SK-N-SH (cell line): ENCODE measurements around the gene LSM14B. TPM values are rescaled to one million over a fixed set of nuclear protein-coding genes. Genes with fewer than 3 reads are reported as not detected.
A peak's percentile ranks its signal among the peaks of the same experiment; 100 is the strongest.

ENCODE experiments used
- CTCF ChIA-PET: fragments of 300-600, 350-600 bp; formaldehyde crosslinking; extraction: SDS; loops from one replicate; lab custom pipeline; 2021; lab: Yijun Ruan, JAX
- POLR2A ChIA-PET: fragments of 350-600 bp; sonication (Branson Sonifier 250); formaldehyde crosslinking; extraction: SDS; loops from one replicate; lab custom pipeline; 2020; ENCODE audit warnings: antibody characterized with exemption, inconsistent platforms; lab: Yijun Ruan, JAX
- DNase-seq: peaks from one replicate; pipeline ENCODE4 v3.0.0; 2012
- H2AFZ ChIP-seq: fragments of 200-600 bp; sonication (generic); 2 replicates; pipeline ENCODE4 v1.8.1; 2016; ENCODE audit warnings: antibody characterized with exemption, mild to moderate bottlenecking, low read depth
- H3F3A ChIP-seq: fragments of 200-600 bp; sonication (generic); replicated peaks from 2 replicates; pipeline ENCODE3; 2016; ENCODE audit warnings: antibody characterized with exemption, mild to moderate bottlenecking; ENCODE audit not compliant: insufficient read depth
- H3K27ac ChIP-seq, 2 experiments: fragments of 200-500 bp in 1 of 2; fragments of 200-600 bp in 1 of 2; sonication (Bioruptor generic) in 1 of 2; sonication (generic), shearing (Covaris generic) in 1 of 2; 2 replicates each; pipeline versions ENCODE4 v1.5.1 to v1.6.1; 2014 to 2016; ENCODE audit warnings: low read depth in 2 of 2, inconsistent platforms in 1 of 2, low read length in 1 of 2, mild to moderate bottlenecking in 1 of 2, mixed read lengths in 1 of 2
- H3K27me3 ChIP-seq: fragments of 200-600 bp; sonication (generic), shearing (Covaris generic); 2 replicates; pipeline ENCODE4 v1.6.1; 2016; ENCODE audit warnings: mixed run types; ENCODE audit not compliant: insufficient read depth
- H3K36me3 ChIP-seq, 2 experiments: fragments of 200-500 bp in 1 of 2; fragments of 200-600 bp in 1 of 2; sonication (Bioruptor generic) in 1 of 2; sonication (generic) in 1 of 2; replicated peaks in 1 of 2; 2 replicates each; pipeline versions ENCODE3 to v1.5.1; 2014 to 2016; ENCODE audit warnings: low read length in 1 of 2, mild to moderate bottlenecking in 1 of 2; ENCODE audit not compliant: insufficient read depth in 2 of 2, control insufficient read depth in 1 of 2
- H3K4me1 ChIP-seq, 2 experiments: fragments of 200-500 bp in 1 of 2; fragments of 200-600 bp in 1 of 2; sonication (Bioruptor generic) in 1 of 2; sonication (generic), shearing (Covaris generic) in 1 of 2; 2 replicates each; pipeline versions ENCODE4 v1.5.1 to v1.6.1; 2014 to 2016; ENCODE audit warnings: low read depth in 1 of 2, low read length in 1 of 2, mixed run types in 1 of 2; ENCODE audit not compliant: insufficient read depth in 2 of 2, control insufficient read depth in 1 of 2
- H3K4me2 ChIP-seq: fragments of 200-600 bp; sonication (generic), shearing (Covaris generic); 2 replicates; pipeline ENCODE4 v1.6.1; 2017; ENCODE audit warnings: mixed run types
- H3K4me3 ChIP-seq, 2 experiments: fragments of 200-500 bp in 1 of 2; fragments of 200-600 bp in 1 of 2; sonication (Bioruptor generic) in 1 of 2; sonication (generic), shearing (Covaris generic) in 1 of 2; 2 replicates each; pipeline versions ENCODE4 v1.5.1 to v1.8.1; 2014 to 2016; ENCODE audit warnings: low read depth in 2 of 2, inconsistent platforms in 1 of 2, low read length in 1 of 2, mild to moderate bottlenecking in 1 of 2, mixed read lengths in 1 of 2, moderate library complexity in 1 of 2
- H3K79me2 ChIP-seq: fragments of 200-600 bp; sonication (generic); 2 replicates; pipeline ENCODE4 v1.8.1; 2017; ENCODE audit warnings: mild to moderate bottlenecking; ENCODE audit not compliant: insufficient read depth
- H3K9ac ChIP-seq: fragments of 200-600 bp; sonication (generic); 2 replicates; pipeline ENCODE4 v1.6.1; 2017; ENCODE audit warnings: mixed run types
- H3K9me2 ChIP-seq: fragments of 200-600 bp; sonication (generic); 2 replicates; pipeline ENCODE4 v1.6.1; 2017; ENCODE audit warnings: mixed run types
- H3K9me3 ChIP-seq: fragments of 200-600 bp; sonication (generic); 2 replicates; pipeline ENCODE4 v1.6.1; 2017; ENCODE audit warnings: mixed run types, mild to moderate bottlenecking, moderate library complexity
- H4K20me1 ChIP-seq: fragments of 200-600 bp; sonication (generic); 2 replicates; pipeline ENCODE4 v1.6.1; 2017; ENCODE audit warnings: mild to moderate bottlenecking, mixed run types; ENCODE audit not compliant: insufficient read depth
- CHD2 ChIP-seq: fragments of 150-350 bp; IDR thresholded peaks from 2 replicates; pipeline ENCODE4 v1.6.1; 2018; ENCODE audit warnings: low read length; ENCODE audit not compliant: partially characterized antibody
- FOSL2 ChIP-seq: IDR thresholded peaks from 2 replicates; pipeline ENCODE4 v1.4.0; 2012; ENCODE audit warnings: low read depth, mild to moderate bottlenecking, moderate library complexity, borderline replicate concordance
- FOXM1 ChIP-seq: IDR thresholded peaks from 2 replicates; pipeline ENCODE4 v1.4.0; 2012; ENCODE audit warnings: low read depth, mild to moderate bottlenecking
- PBX3 ChIP-seq: IDR thresholded peaks from 2 replicates; pipeline ENCODE4; 2012
- RAD21 ChIP-seq: IDR thresholded peaks from 2 replicates; pipeline ENCODE4 v1.6.1; 2012; ENCODE audit warnings: mild to moderate bottlenecking, low read length
- RCOR1 ChIP-seq: fragments of 150-350 bp; IDR thresholded peaks from 2 replicates; pipeline ENCODE4 v1.6.1; 2017; ENCODE audit warnings: antibody characterized with exemption, low read length
- USF2 ChIP-seq: fragments of 150-350 bp; IDR thresholded peaks from 2 replicates; pipeline ENCODE4 v1.6.1; 2017; ENCODE audit warnings: antibody characterized with exemption, low read length, low read depth, borderline replicate concordance
- WGBS: methylation state at CpG from one replicate; pipeline ENCODE4 v1.1.6; 2017; ENCODE audit warnings: low lambda C conversion rate; 5-methylcytosine and 5-hydroxymethylcytosine counted together
- polyA plus RNA-seq, 3 experiments: library from polyadenylated mRNA; depleted of rRNA; stranded (reverse); fragments of >200 nt; gene quantifications; 2 replicates each; pipeline ENCODE4 v1.2.3, GENCODE V29; 2012

Gene LSM14B
- polyA plus RNA-seq, 1 of the 3 experiments (the other 2 are of a cell fraction): 64.6 TPM

GRCh38 chr20:62087632-62088031 is 34.6 kb upstream of the LSM14B start (continued):
- no peak for TF ChIP-seq USF2

- Histone ChIP-seq H3K9ac (no peak overlapping the region), H4K20me1 (no peaks in the 10 kb centered on the region), H3K9me3 (no peaks in the 10 kb centered on the region), H3K27me3 (no peaks in the 10 kb centered on the region; the same call in 1 of the 2 replicates)
- no peak for TF ChIP-seq FOXM1
- peak; percentile 43; the same call in 1 of the 2 replicates for TF ChIP-seq FOSL2
- no peak for TF ChIP-seq RCOR1
- no peak for TF ChIP-seq CHD2
- TF ChIP-seq, all 33 proteins: peak for 1
- no peak overlapping the region for H3K4me2 ChIP-seq
- 36% methylated on average over 15 of the region's 15 CpGs for whole genome bisulfite sequencing
- POLR2A ChIA-PET: no interaction called here
- H3K27ac ChIP-seq: no peak overlapping the region
- CTCF ChIA-PET: interaction anchor here (0.6 kb wide), 1 partner anchor 8 kb away, joined by 3 read pairs; no protein-coding TSS in a partner anchor
- no peak for DNase-seq
- no peak overlapping the region for H3K4me3 ChIP-seq
- no peak overlapping the region for H2AFZ ChIP-seq
- H3K9me2 ChIP-seq: no peaks in the 10 kb centered on the region
- H3K4me1 ChIP-seq: no peaks in the 10 kb centered on the region
- no peaks in the 10 kb centered on the region for H3F3A ChIP-seq
- no peaks in the 10 kb centered on the region for H3K79me2 ChIP-seq
- H3K36me3 ChIP-seq: no peaks in the 10 kb centered on the region
These were observed 33.8 kb upstream of the LSM14B start for GRCh38 chr20:62088258-62089127.

GRCh38 chr20:62089393-62089792 is 32.9 kb upstream of the LSM14B start:
- Histone ChIP-seq H3K9me3 (no peaks in the 10 kb centered on the region), H3K4me3 (no peak overlapping the region), H3K9ac (no peak overlapping the region), H3K4me2 (no peak overlapping the region), H3K4me1 (no peaks in the 10 kb centered on the region), H3K27me3 (no peaks in the 10 kb centered on the region; the same call in 1 of the 2 replicates), H4K20me1 (no peaks in the 10 kb centered on the region), H3K79me2 (no peaks in the 10 kb centered on the region), H3F3A (no peaks in the 10 kb centered on the region), H3K9me2 (no peaks in the 10 kb centered on the region), H3K27ac (no peak overlapping the region), H3K36me3 (no peaks in the 10 kb centered on the region), H2AFZ (no peak overlapping the region)
- ChIA-PET POLR2A (interaction anchor here (1.2 kb wide), 1 partner anchor 23 kb away, joined by 6 read pairs; the partner anchor contains the start of gene TAF4), CTCF (interaction anchor here (0.6 kb wide), 1 partner anchor 24 kb away, joined by 3 read pairs; no protein-coding TSS in a partner anchor)
- WGBS: 24% methylated on average over 3 of the region's 3 CpGs
- DNase-seq: no peak
- TF ChIP-seq PBX3 (no peak), RAD21 (no peak)
